Measurements from ENCODE around the gene AUTS2. TPM values are rescaled to one million over a fixed set of nuclear protein-coding genes. Genes with fewer than 3 reads are reported as not detected.
A peak's percentile ranks its signal among the peaks of the same experiment; 100 is the strongest.

AUTS2 gene
- total RNA-seq, 1 experiment from 2014 or later = 256 TPM

- H3K14ac ChIP-seq (ENCODE audit: insufficient read depth, low read length) = peak overlapping the region; percentile 50
- H3K4me1 ChIP-seq (ENCODE audit: insufficient read depth, low read length) = no peaks in the 10 kb centered on the region
- Mint-ChIP-seq H3K27me3 (ENCODE audit: low read depth) (0 out of 2 replicates have a peak, but pooled peaks cover 2% of the 10 kb centered on the region), H3K36me3 (ENCODE audit: insufficient read depth in 1 of 3, low read depth in 3 of 3) (no peaks in the 10 kb centered on the region), H3K9me3 (no peaks in the 10 kb centered on the region), H3K27ac (no peak overlapping the region), H3K4me3 (no peak overlapping the region), H3K4me1 (no peaks in the 10 kb centered on the region; a peak in 1 of 4 replicates)
- no peak overlapping the region for H3K4me2 ChIP-seq (ENCODE audit: insufficient read depth, insufficient read length, low read length)
- H3K23me2 ChIP-seq (ENCODE audit: insufficient read length, low read depth, low read length, poor library complexity, severe bottlenecking) = no peaks in the 10 kb centered on the region
- no peaks in the 10 kb centered on the region for H3K27me3 ChIP-seq (ENCODE audit: insufficient read depth, low read length)
- H4K91ac ChIP-seq (ENCODE audit: insufficient read length, low read depth, low read length) = no peak overlapping the region
- H2AFZ ChIP-seq (ENCODE audit: low read length) = no peak overlapping the region
- no CpG with 5 or more reads among the region's 5 CpGs for WGBS (ENCODE audit: extremely low coverage, insufficient read length, low lambda C conversion rate)
- no peak overlapping the region for H2AK5ac ChIP-seq (ENCODE audit: insufficient read length, low read length)
- no peak overlapping the region for H3K18ac ChIP-seq (ENCODE audit: insufficient read length, low read depth, low read length)
- H3K23ac ChIP-seq (ENCODE audit: insufficient read length, low read depth, low read length) = no peak overlapping the region
- no peak overlapping the region for H2BK20ac ChIP-seq (ENCODE audit: low read depth, low read length, poor library complexity, severe bottlenecking)
- H3K9me3 ChIP-seq (ENCODE audit: control insufficient read depth, low read depth, low read length) = no peaks in the 10 kb centered on the region
- no peak overlapping the region for H3K9ac ChIP-seq (ENCODE audit: extremely low read depth, insufficient read length, low read length)
- H3K4ac ChIP-seq (ENCODE audit: low read depth, low read length) = no peak overlapping the region
- H2BK5ac ChIP-seq (ENCODE audit: insufficient read length, low read length) = no peak overlapping the region
- H4K20me1 ChIP-seq (ENCODE audit: control insufficient read depth, insufficient read depth, insufficient read length) = no peaks in the 10 kb centered on the region
- H4K5ac ChIP-seq (ENCODE audit: insufficient read length, low read depth, low read length) = no peak overlapping the region
- DNase-seq = no peak
- no peak overlapping the region for H2BK12ac ChIP-seq (ENCODE audit: insufficient read length, low read depth, low read length)
- no peaks in the 10 kb centered on the region for H3K79me2 ChIP-seq (ENCODE audit: insufficient read depth, low read length)
- H2BK120ac ChIP-seq (ENCODE audit: low read depth, low read length, poor library complexity, severe bottlenecking) = no peak overlapping the region
- no peak overlapping the region for H4K8ac ChIP-seq (replicated peaks; ENCODE audit: insufficient read length, low read depth, low read length)
- no peak overlapping the region for H2BK15ac ChIP-seq (ENCODE audit: low read depth, low read length)
- no peaks in the 10 kb centered on the region for H3K79me1 ChIP-seq (ENCODE audit: insufficient read depth, low read depth, low read length, poor library complexity, severe bottlenecking)
- no peak overlapping the region for H3T11ph ChIP-seq (ENCODE audit: low read length)
- H3K56ac ChIP-seq (ENCODE audit: insufficient read length, low read depth, low read length) = no peak overlapping the region
- TF ChIP-seq CTCF (conservative IDR thresholded peaks at IDR 0.05) = no peak
- H3K27ac ChIP-seq (ENCODE audit: insufficient read length, low read depth, low read length) = no peak overlapping the region
Measured at GRCh38 chr7:70498232-70498992, 900.1 kb downstream of the AUTS2 start.

Measured in H9 (cell line).